ENCODE results near the gene MYOC. TPM values are rescaled to one million over a fixed set of nuclear protein-coding genes. Genes with fewer than 3 reads are reported as not detected.

MYOC gene
- total RNA-seq, 1 experiment from 2014 or later: not detected

DNA sequence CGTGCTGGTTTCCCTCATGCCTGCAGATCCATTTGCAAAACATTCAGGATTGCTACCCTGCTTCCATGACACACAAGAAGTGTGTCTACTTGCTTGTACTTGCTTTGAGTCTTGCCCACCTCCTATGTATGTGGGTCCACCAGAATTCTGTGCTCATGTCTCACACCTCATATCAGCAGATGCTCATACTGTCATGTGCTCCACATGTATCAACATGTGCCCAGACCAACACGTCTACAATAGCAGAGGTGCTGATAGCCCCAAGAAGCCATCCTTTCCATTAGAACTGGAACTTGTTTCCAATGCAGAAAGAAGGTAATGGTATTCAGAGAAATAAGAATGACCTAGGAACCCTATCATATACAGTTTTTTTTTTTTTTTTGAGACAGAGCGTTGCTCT lies 27.9 kb upstream of the MYOC start:
- Histone ChIP-seq H3K27me3 (ENCODE audit: insufficient read depth, low read length) (no peaks in the 10 kb centered on the region), H4K20me1 (ENCODE audit: insufficient read depth) (no peaks in the 10 kb centered on the region), H3K4me1 (ENCODE audit: control insufficient read depth in 1 of 2, insufficient read depth in 2 of 2, low read length in 2 of 2) (no peaks in the 10 kb centered on the region), H2AFZ (ENCODE audit: low read depth, low read length, poor library complexity, severe bottlenecking) (no peak overlapping the region), H3K9me2 (ENCODE audit: insufficient read depth) (no peaks in the 10 kb centered on the region), H3K36me3 (ENCODE audit: control insufficient read depth in 1 of 2, insufficient read depth in 2 of 2, low read length in 2 of 2) (no peaks in the 10 kb centered on the region), H3K4me3 (replicated peaks in 1 of 2; ENCODE audit: low read depth in 1 of 2, low read length in 2 of 2) (no peak overlapping the region), H3K79me2 (ENCODE audit: insufficient read depth, low read length) (no peaks in the 10 kb centered on the region), H3K4me2 (ENCODE audit: low read length) (no peak overlapping the region), H3K9ac (ENCODE audit: low read length) (no peak overlapping the region), H3K9me3 (ENCODE audit: control insufficient read depth in 1 of 2, insufficient read depth in 1 of 2, low read depth in 1 of 2, low read length in 2 of 2) (no peaks in the 10 kb centered on the region), H3K27ac (ENCODE audit: low read depth, low read length) (no peak overlapping the region)
- BruUV-seq (replicated peaks): no TSS peak
- intact Hi-C loops (cut with micrococcal nuclease): no loop called here
- ChIA-PET CTCF (no interaction called here), RAD21 (ENCODE audit: low non-redundant PET in 1 of 2, low total read pairs in 2 of 2, uncharacterized antibody in 2 of 2, unreplicated experiment in 2 of 2) (no interaction called here), POLR2A (no interaction called here)
- DNase-seq (ENCODE audit: low read depth, low spot score): no peak
- ATAC-seq: no peak
- TF ChIP-seq, protein P1, sequence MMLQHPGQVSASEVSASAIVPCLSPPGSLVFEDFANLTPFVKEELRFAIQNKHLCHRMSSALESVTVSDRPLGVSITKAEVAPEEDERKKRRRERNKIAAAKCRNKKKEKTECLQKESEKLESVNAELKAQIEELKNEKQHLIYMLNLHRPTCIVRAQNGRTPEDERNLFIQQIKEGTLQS (IDR thresholded peaks at IDR 0.05): no peak
- TF ChIP-seq, protein P2, sequence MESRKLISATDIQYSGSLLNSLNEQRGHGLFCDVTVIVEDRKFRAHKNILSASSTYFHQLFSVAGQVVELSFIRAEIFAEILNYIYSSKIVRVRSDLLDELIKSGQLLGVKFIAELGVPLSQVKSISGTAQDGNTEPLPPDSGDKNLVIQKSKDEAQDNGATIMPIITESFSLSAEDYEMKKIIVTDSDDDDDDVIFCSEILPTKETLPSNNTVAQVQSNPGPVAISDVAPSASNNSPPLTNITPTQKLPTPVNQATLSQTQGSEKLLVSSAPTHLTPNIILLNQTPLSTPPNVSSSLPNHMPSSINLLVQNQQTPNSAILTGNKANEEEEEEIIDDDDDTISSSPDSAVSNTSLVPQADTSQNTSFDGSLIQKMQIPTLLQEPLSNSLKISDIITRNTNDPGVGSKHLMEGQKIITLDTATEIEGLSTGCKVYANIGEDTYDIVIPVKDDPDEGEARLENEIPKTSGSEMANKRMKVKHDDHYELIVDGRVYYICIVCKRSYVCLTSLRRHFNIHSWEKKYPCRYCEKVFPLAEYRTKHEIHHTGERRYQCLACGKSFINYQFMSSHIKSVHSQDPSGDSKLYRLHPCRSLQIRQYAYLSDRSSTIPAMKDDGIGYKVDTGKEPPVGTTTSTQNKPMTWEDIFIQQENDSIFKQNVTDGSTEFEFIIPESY (IDR thresholded peaks at IDR 0.05; ENCODE audit: extremely low read depth, insufficient replicate concordance, low read length): no peak
- TF ChIP-seq POLR2A (IDR thresholded peaks at IDR 0.05; ENCODE audit: borderline replicate concordance, extremely low read depth, insufficient read depth, insufficient read length) (no peak), SP1 (IDR thresholded peaks at IDR 0.05; ENCODE audit: low read depth) (no peak), CEBPB (IDR thresholded peaks at IDR 0.05; ENCODE audit: low read depth) (no peak), FOSL1 (IDR thresholded peaks at IDR 0.05; ENCODE audit: low read depth) (no peak), ELF1 (IDR thresholded peaks at IDR 0.05; ENCODE audit: borderline replicate concordance, low read depth) (no peak), RAD21 (IDR thresholded peaks at IDR 0.05; ENCODE audit: low read depth) (no peak), CBX3 (IDR thresholded peaks at IDR 0.05; ENCODE audit: low read depth) (no peak), SIN3A (IDR thresholded peaks at IDR 0.05; ENCODE audit: low read depth) (no peak), POLR2AphosphoS5 (IDR thresholded peaks at IDR 0.05; ENCODE audit: low read depth, low read length) (no peak)
- TF ChIP-seq, protein P3, sequence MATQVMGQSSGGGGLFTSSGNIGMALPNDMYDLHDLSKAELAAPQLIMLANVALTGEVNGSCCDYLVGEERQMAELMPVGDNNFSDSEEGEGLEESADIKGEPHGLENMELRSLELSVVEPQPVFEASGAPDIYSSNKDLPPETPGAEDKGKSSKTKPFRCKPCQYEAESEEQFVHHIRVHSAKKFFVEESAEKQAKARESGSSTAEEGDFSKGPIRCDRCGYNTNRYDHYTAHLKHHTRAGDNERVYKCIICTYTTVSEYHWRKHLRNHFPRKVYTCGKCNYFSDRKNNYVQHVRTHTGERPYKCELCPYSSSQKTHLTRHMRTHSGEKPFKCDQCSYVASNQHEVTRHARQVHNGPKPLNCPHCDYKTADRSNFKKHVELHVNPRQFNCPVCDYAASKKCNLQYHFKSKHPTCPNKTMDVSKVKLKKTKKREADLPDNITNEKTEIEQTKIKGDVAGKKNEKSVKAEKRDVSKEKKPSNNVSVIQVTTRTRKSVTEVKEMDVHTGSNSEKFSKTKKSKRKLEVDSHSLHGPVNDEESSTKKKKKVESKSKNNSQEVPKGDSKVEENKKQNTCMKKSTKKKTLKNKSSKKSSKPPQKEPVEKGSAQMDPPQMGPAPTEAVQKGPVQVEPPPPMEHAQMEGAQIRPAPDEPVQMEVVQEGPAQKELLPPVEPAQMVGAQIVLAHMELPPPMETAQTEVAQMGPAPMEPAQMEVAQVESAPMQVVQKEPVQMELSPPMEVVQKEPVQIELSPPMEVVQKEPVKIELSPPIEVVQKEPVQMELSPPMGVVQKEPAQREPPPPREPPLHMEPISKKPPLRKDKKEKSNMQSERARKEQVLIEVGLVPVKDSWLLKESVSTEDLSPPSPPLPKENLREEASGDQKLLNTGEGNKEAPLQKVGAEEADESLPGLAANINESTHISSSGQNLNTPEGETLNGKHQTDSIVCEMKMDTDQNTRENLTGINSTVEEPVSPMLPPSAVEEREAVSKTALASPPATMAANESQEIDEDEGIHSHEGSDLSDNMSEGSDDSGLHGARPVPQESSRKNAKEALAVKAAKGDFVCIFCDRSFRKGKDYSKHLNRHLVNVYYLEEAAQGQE (IDR thresholded peaks at IDR 0.05; ENCODE audit: low read depth): no peak
